ENCODE measurements around the gene STING1.
A peak's percentile ranks its signal among the peaks of the same experiment; 100 is the strongest.
"Not testable (repeated sequence)": the region's sequence is repeated elsewhere in the genome, so short reads cannot be mapped to it uniquely, and the experiment has no call there.

Gene STING1

DNA sequence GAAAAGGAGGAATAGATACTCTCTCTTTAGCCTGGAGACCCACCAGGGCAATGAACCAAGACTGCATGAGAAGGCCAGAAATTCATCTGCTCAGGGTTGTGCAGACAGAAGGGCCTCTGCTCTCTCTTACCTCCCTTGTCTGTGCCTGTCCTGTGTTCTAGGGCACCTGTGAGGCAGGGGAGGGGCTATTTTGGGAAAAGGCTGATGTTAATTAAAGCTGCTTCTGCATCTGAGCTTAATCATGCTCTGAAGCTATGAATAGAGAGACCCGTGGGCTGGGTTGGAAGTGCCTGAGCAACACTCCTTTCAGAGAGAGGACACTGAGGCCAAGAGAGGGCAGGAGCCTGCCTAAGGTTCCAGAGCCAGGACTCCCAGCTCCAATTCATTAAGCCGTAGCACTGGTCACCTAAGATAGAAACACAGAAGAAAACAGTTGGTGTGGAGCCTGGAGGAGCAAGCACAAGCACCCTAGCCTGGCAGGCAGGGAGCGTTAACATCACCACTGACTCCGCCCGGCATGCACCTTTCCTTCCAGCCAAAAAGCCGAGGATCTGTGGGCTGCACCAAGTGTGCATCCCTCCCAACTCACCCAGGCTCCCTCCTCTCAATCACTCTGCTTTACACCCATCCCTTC lies 31.4 kb upstream of the STING1 start:
- H3K27ac ChIP-seq (ENCODE audit: low read depth, low read length), result no peak overlapping the region
- TF ChIP-seq EZH2phosphoT487 (conservative IDR thresholded peaks at IDR 0.05; ENCODE audit: low read length), result no peak
- TF ChIP-seq, protein P1, sequence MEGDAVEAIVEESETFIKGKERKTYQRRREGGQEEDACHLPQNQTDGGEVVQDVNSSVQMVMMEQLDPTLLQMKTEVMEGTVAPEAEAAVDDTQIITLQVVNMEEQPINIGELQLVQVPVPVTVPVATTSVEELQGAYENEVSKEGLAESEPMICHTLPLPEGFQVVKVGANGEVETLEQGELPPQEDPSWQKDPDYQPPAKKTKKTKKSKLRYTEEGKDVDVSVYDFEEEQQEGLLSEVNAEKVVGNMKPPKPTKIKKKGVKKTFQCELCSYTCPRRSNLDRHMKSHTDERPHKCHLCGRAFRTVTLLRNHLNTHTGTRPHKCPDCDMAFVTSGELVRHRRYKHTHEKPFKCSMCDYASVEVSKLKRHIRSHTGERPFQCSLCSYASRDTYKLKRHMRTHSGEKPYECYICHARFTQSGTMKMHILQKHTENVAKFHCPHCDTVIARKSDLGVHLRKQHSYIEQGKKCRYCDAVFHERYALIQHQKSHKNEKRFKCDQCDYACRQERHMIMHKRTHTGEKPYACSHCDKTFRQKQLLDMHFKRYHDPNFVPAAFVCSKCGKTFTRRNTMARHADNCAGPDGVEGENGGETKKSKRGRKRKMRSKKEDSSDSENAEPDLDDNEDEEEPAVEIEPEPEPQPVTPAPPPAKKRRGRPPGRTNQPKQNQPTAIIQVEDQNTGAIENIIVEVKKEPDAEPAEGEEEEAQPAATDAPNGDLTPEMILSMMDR (IDR thresholded peaks at IDR 0.05; ENCODE audit: insufficient read depth, low read length, poor library complexity, severe bottlenecking), result no peak
- no peak overlapping the region for H3K4me3 ChIP-seq (ENCODE audit: insufficient read depth, low read length, poor library complexity, severe bottlenecking)
- H3K27me3 ChIP-seq (ENCODE audit: low read length), result no peaks in the 10 kb centered on the region
- no peaks in the 10 kb centered on the region for H3K79me2 ChIP-seq (ENCODE audit: insufficient read depth, low read length)
- no peak overlapping the region for H3K4me2 ChIP-seq (ENCODE audit: low read depth, low read length, poor library complexity, severe bottlenecking)
- no peaks in the 10 kb centered on the region for H3K36me3 ChIP-seq (ENCODE audit: low read length)
- H3F3A ChIP-seq (ENCODE audit: insufficient read depth), result no peaks in the 10 kb centered on the region
- H3K9me2 ChIP-seq (replicated peaks; ENCODE audit: insufficient read depth, low read length), result no peaks in the 10 kb centered on the region
- no peak overlapping the region for H2AFZ ChIP-seq (ENCODE audit: low read depth, low read length, severe bottlenecking)
- no peak overlapping the region for H3K9ac ChIP-seq (ENCODE audit: low read length)
- no peaks in the 10 kb centered on the region for H4K20me1 ChIP-seq (ENCODE audit: low read depth, low read length)
- H3K9me3 ChIP-seq (ENCODE audit: insufficient read depth, low read length), result no peaks in the 10 kb centered on the region

DNA sequence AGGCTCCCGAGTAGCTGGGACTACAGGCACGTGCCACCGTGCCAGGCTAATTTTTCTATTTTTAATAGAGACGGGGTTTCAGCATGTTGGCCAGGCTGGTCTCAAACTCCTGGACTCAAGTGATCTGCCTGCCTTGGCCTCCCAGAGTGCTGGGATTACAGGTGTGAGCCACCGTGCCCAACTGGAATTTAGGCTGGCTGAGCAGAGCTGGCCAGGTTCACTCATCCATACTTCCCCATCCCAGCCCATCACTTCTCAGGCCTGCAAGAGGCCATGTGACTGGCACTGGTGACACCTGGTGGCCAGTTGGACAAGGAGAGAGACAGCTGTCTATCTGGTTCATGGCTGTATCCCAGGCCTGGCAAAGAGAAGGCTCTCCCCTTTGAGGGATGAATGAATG lies 30.9 kb upstream of the STING1 start:
- not testable (repeated sequence) for H3K4me2 ChIP-seq (ENCODE audit: low read depth, low read length, poor library complexity, severe bottlenecking); H3K9ac ChIP-seq (ENCODE audit: low read length); H3K27ac ChIP-seq (ENCODE audit: low read depth, low read length); H3K4me3 ChIP-seq (ENCODE audit: insufficient read depth, low read length, poor library complexity, severe bottlenecking); H3K36me3 ChIP-seq (ENCODE audit: low read length); H3K9me2 ChIP-seq (replicated peaks; ENCODE audit: insufficient read depth, low read length); H3F3A ChIP-seq (ENCODE audit: insufficient read depth); H4K20me1 ChIP-seq (ENCODE audit: low read depth, low read length); H3K27me3 ChIP-seq (ENCODE audit: low read length); H3K9me3 ChIP-seq (ENCODE audit: insufficient read depth, low read length); H3K79me2 ChIP-seq (ENCODE audit: insufficient read depth, low read length); H2AFZ ChIP-seq (ENCODE audit: low read depth, low read length, severe bottlenecking)
- TF ChIP-seq, protein P1 (IDR thresholded peaks at IDR 0.05; ENCODE audit: insufficient read depth, low read length, poor library complexity, severe bottlenecking), result peak; percentile 64

DNA sequence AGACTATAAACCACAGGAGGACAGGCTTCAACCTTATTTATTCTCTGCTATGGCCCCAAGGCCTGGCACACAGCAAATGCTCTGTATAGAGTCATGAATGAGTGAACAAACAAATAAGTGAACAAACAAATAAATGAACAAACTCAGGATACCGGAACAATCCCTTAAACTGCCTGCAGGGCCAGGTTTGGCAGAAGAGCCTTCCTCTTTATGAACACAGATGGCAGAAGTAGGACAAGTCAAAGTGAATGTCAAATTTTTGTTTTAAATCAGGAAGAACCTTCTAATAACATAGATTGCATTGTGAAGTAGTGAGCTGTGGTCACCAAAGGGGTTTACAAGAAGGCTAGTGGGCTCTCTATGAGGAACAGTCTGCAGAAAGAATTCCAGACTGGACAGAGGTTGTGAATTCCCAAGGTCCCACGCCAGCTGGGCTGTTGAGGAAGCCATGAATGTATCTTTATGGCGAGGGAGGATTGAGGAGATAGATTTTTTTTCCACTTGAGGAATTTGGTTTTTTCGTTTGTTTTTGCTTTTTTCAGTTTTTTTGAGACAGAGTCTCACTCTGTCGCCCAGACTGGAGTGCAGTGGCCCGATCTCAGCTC lies 30.3 kb upstream of the STING1 start:
- Histone ChIP-seq H3K4me2 (ENCODE audit: low read depth, low read length, poor library complexity, severe bottlenecking) (no peak overlapping the region), H2AFZ (ENCODE audit: low read depth, low read length, severe bottlenecking) (no peak overlapping the region)

DNA sequence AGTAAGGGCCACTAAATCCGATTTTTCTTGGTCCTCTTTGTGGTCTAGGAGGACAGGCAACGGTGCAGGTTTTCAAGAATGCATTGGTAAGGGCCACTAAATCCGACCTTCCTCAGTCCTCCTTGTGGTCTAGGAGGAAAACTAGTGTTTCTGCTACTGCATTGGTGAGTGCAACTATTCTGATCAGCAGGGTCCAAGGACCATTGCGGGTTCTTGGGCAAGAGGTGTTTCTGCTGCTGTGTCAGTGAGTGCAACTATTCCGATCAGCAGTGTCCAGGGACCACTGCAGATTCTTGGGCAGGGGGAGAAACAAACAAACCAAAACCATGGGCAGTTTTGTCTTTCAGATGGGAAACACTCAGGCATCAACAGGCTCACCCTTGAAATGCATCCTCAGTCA lies 22.2 kb upstream of the STING1 start:
- not testable (repeated sequence) for H4K20me1 ChIP-seq (ENCODE audit: low read depth, low read length); H3K9ac ChIP-seq (ENCODE audit: low read length); H3K4me2 ChIP-seq (ENCODE audit: low read depth, low read length, poor library complexity, severe bottlenecking); H3K79me2 ChIP-seq (ENCODE audit: insufficient read depth, low read length); H3K27ac ChIP-seq (ENCODE audit: low read depth, low read length); H3F3A ChIP-seq (ENCODE audit: insufficient read depth); H3K27me3 ChIP-seq (ENCODE audit: low read length); H3K9me3 ChIP-seq (ENCODE audit: insufficient read depth, low read length); H2AFZ ChIP-seq (ENCODE audit: low read depth, low read length, severe bottlenecking); H3K4me3 ChIP-seq (ENCODE audit: insufficient read depth, low read length, poor library complexity, severe bottlenecking); H3K36me3 ChIP-seq (ENCODE audit: low read length); H3K9me2 ChIP-seq (replicated peaks; ENCODE audit: insufficient read depth, low read length)

More for the DNA sequence above, 30.3 kb upstream of the STING1 start:
- Histone ChIP-seq H3K9ac (ENCODE audit: low read length) (no peak overlapping the region), H3K79me2 (ENCODE audit: insufficient read depth, low read length) (no peaks in the 10 kb centered on the region), H3K4me3 (ENCODE audit: insufficient read depth, low read length, poor library complexity, severe bottlenecking) (no peak overlapping the region), H3K9me3 (ENCODE audit: insufficient read depth, low read length) (no peaks in the 10 kb centered on the region), H3K36me3 (ENCODE audit: low read length) (no peaks in the 10 kb centered on the region), H3K27ac (ENCODE audit: low read depth, low read length) (no peak overlapping the region), H3K27me3 (ENCODE audit: low read length) (no peaks in the 10 kb centered on the region), H4K20me1 (ENCODE audit: low read depth, low read length) (no peaks in the 10 kb centered on the region), H3F3A (ENCODE audit: insufficient read depth) (no peaks in the 10 kb centered on the region), H3K9me2 (replicated peaks; ENCODE audit: insufficient read depth, low read length) (no peaks in the 10 kb centered on the region)
- no peak for TF ChIP-seq EZH2phosphoT487 (conservative IDR thresholded peaks at IDR 0.05; ENCODE audit: low read length)
- TF ChIP-seq, protein P1 (IDR thresholded peaks at IDR 0.05; ENCODE audit: insufficient read depth, low read length, poor library complexity, severe bottlenecking), result no peak

DNA sequence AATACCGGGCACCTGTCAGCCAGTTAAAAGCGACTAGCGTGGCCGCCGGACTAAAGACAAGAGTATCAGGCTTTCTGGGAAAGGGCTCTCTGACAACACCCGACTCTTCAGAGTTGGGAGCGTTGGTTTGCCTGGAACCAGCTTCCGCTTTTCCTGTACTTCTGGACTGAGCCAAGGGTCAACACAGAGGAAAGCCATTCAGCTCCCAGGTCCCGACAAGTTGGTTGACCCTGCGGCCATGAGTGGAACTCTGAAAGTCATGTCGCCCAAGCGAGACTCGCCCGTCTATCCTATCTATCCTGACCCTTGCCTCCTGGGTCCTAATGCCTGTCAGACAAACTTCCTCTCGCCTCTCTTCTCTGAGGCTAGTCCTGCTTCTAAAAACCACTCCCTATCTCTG lies 21.3 kb upstream of the STING1 start:
- H2AFZ ChIP-seq (ENCODE audit: low read depth, low read length, severe bottlenecking); H3K9me2 ChIP-seq (replicated peaks; ENCODE audit: insufficient read depth, low read length); H3K36me3 ChIP-seq (ENCODE audit: low read length); H3K27me3 ChIP-seq (ENCODE audit: low read length); H3K4me3 ChIP-seq (ENCODE audit: insufficient read depth, low read length, poor library complexity, severe bottlenecking); H3K79me2 ChIP-seq (ENCODE audit: insufficient read depth, low read length); H3F3A ChIP-seq (ENCODE audit: insufficient read depth); H3K4me2 ChIP-seq (ENCODE audit: low read depth, low read length, poor library complexity, severe bottlenecking); H3K9me3 ChIP-seq (ENCODE audit: insufficient read depth, low read length); H3K9ac ChIP-seq (ENCODE audit: low read length); H4K20me1 ChIP-seq (ENCODE audit: low read depth, low read length); H3K27ac ChIP-seq (ENCODE audit: low read depth, low read length): not testable (repeated sequence)
